Measurements from ENCODE around the gene VPS41.

Gene VPS41

DNA sequence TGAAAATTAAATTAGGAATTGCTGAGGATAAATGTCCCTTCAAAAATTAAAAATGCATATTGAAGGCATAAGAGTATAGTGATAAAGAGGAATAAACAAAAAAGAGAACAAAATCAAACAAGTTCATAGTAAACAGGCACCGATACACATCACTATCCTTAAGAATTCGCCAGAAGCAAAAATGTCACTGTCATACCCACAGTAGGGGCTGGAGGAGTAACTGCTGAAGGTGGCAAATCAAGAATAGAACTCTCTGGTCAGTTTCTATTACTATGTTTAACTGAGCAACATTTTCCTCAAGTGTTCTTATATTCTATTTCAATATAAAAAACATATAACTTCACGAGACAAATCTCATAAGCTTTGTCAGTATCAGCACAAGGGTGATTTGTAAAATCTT is 84.0 kb downstream of the VPS41 start:
- Histone ChIP-seq H4K91ac (ENCODE audit: low read depth, low read length, poor library complexity) (no peak overlapping the region), H2BK120ac (ENCODE audit: low read depth, low read length) (no peak overlapping the region), H3K27me3 (ENCODE audit: control insufficient read depth in 3 of 3, insufficient read depth in 3 of 3, low read depth in 1 of 3, low read length in 3 of 3) (no peaks in the 10 kb centered on the region), H2BK12ac (ENCODE audit: low read length) (no peak overlapping the region), H3K4me1 (ENCODE audit: control insufficient read depth in 2 of 2, insufficient read depth in 1 of 2, low read depth in 1 of 2, low read length in 2 of 2) (no peaks in the 10 kb centered on the region), H3K9me3 (replicated peaks in 1 of 2; ENCODE audit: control insufficient read depth in 2 of 2, insufficient read depth in 1 of 2, low read depth in 1 of 2, low read length in 2 of 2) (peaks cover 2 to 9% of the 10 kb centered on the region in 2 donors), H2BK15ac (ENCODE audit: low read length) (no peak overlapping the region), H3K4me2 (ENCODE audit: insufficient read depth, low read length, poor library complexity, severe bottlenecking) (no peak overlapping the region), H3K36me3 (replicated peaks in 1 of 2; ENCODE audit: control insufficient read depth in 2 of 2, insufficient read depth in 2 of 2, low read length in 2 of 2) (peaks cover 0 to 2% of the 10 kb centered on the region in 2 donors), H3K14ac (ENCODE audit: low read length) (no peak overlapping the region), H3K18ac (ENCODE audit: low read length) (no peak overlapping the region), H3K4me3 (ENCODE audit: low read length in 2 of 2) (no peak overlapping the region), H3K9ac (ENCODE audit: low read depth, low read length, poor library complexity) (no peak overlapping the region), H3K23ac (ENCODE audit: low read depth, low read length, poor library complexity) (no peak overlapping the region), H4K8ac (ENCODE audit: low read depth, low read length) (no peak overlapping the region), H3K27ac (replicated peaks; ENCODE audit: low read length) (no peak overlapping the region), H2AFZ (ENCODE audit: low read length) (no peak overlapping the region), H3K4ac (ENCODE audit: low read length) (no peak overlapping the region), H3K79me1 (ENCODE audit: low read depth, low read length) (no peaks in the 10 kb centered on the region), H2BK5ac (ENCODE audit: low read length) (no peak overlapping the region), H2AK5ac (ENCODE audit: low read depth, low read length) (no peak overlapping the region)
- WGBS, 2 donors (ENCODE audit: extremely low coverage in 2 of 2, insufficient read length in 2 of 2, insufficient replicate concordance in 1 of 2), result no CpG with 5 or more reads among the region's 3 CpGs
- DNase-seq (ENCODE audit: low spot score), result no peak

GRCh38 chr7:38822549-38822948 is 86.4 kb downstream of the VPS41 start:
- H2BK15ac ChIP-seq (ENCODE audit: low read length), result no peak overlapping the region
- H3K36me3 ChIP-seq (replicated peaks in 1 of 2; ENCODE audit: control insufficient read depth in 2 of 2, insufficient read depth in 2 of 2, low read length in 2 of 2), result peaks cover 2 to 9% of the 10 kb centered on the region in 2 donors
- no peak overlapping the region for H2AFZ ChIP-seq (ENCODE audit: low read length)
- H2BK12ac ChIP-seq (ENCODE audit: low read length), result no peak overlapping the region
- H3K79me1 ChIP-seq (ENCODE audit: low read depth, low read length), result no peaks in the 10 kb centered on the region
- no peak overlapping the region for H3K14ac ChIP-seq (ENCODE audit: low read length)
- no peak overlapping the region for H2BK5ac ChIP-seq (ENCODE audit: low read length)
- peaks cover 2 to 9% of the 10 kb centered on the region in 2 donors for H3K9me3 ChIP-seq (replicated peaks in 1 of 2; ENCODE audit: control insufficient read depth in 2 of 2, insufficient read depth in 1 of 2, low read depth in 1 of 2, low read length in 2 of 2)
- H3K27ac ChIP-seq (replicated peaks; ENCODE audit: low read length), result no peak overlapping the region
- no peak overlapping the region for H3K23ac ChIP-seq (ENCODE audit: low read depth, low read length, poor library complexity)
- no CpG with 5 or more reads among the region's 1 CpG for WGBS, 2 donors (ENCODE audit: extremely low coverage in 2 of 2, insufficient read length in 2 of 2, insufficient replicate concordance in 1 of 2)
- H2AK5ac ChIP-seq (ENCODE audit: low read depth, low read length), result no peak overlapping the region
- no peak overlapping the region for H2BK120ac ChIP-seq (ENCODE audit: low read depth, low read length)
- H3K4me2 ChIP-seq (ENCODE audit: insufficient read depth, low read length, poor library complexity, severe bottlenecking), result no peak overlapping the region
- no peaks in the 10 kb centered on the region for H3K27me3 ChIP-seq (ENCODE audit: control insufficient read depth in 3 of 3, insufficient read depth in 3 of 3, low read depth in 1 of 3, low read length in 3 of 3)
- no peak overlapping the region for H4K8ac ChIP-seq (ENCODE audit: low read depth, low read length)
- H3K4me3 ChIP-seq (ENCODE audit: low read length in 2 of 2), result no peak overlapping the region
- H3K18ac ChIP-seq (ENCODE audit: low read length), result no peak overlapping the region
- H3K9ac ChIP-seq (ENCODE audit: low read depth, low read length, poor library complexity), result no peak overlapping the region
- no peak overlapping the region for H3K4ac ChIP-seq (ENCODE audit: low read length)
- no peaks in the 10 kb centered on the region for H3K4me1 ChIP-seq (ENCODE audit: control insufficient read depth in 2 of 2, insufficient read depth in 1 of 2, low read depth in 1 of 2, low read length in 2 of 2)
- DNase-seq (ENCODE audit: low spot score), result no peak
- no peak overlapping the region for H4K91ac ChIP-seq (ENCODE audit: low read depth, low read length, poor library complexity)

DNA sequence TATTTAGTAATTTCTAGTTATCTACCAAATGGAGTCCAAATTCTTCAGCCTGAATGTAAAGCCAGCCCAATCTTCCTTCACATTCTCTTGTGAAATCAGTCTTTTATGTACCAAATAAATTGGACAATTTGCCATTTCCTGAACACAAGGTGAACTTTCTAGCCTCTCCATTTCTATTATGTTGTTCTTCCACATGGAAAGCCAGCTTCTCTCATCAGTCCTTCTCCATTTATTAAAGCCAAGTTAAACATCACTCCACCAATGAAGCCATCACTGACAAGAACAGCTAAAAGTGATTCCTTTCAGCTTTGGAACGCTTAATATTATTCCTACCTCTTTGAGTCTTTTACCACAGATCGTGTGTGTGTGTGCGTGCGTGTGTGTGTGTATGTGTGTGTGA is 88.4 kb downstream of the VPS41 start:
- Histone ChIP-seq H4K8ac (ENCODE audit: low read depth, low read length) (no peak overlapping the region), H3K4ac (ENCODE audit: low read length) (no peak overlapping the region), H3K18ac (ENCODE audit: low read length) (no peak overlapping the region), H2BK120ac (ENCODE audit: low read depth, low read length) (no peak overlapping the region), H3K4me2 (ENCODE audit: insufficient read depth, low read length, poor library complexity, severe bottlenecking) (no peak overlapping the region), H2AK5ac (ENCODE audit: low read depth, low read length) (no peak overlapping the region), H3K27me3 (ENCODE audit: control insufficient read depth in 3 of 3, insufficient read depth in 3 of 3, low read depth in 1 of 3, low read length in 3 of 3) (no peaks in the 10 kb centered on the region), H3K9me3 (replicated peaks in 1 of 2; ENCODE audit: control insufficient read depth in 2 of 2, insufficient read depth in 1 of 2, low read depth in 1 of 2, low read length in 2 of 2) (peaks cover 2 to 9% of the 10 kb centered on the region in 2 donors), H3K14ac (ENCODE audit: low read length) (no peak overlapping the region), H2BK15ac (ENCODE audit: low read length) (no peak overlapping the region), H2BK12ac (ENCODE audit: low read length) (no peak overlapping the region), H4K91ac (ENCODE audit: low read depth, low read length, poor library complexity) (no peak overlapping the region), H2BK5ac (ENCODE audit: low read length) (no peak overlapping the region), H3K23ac (ENCODE audit: low read depth, low read length, poor library complexity) (no peak overlapping the region), H3K27ac (replicated peaks; ENCODE audit: low read length) (no peak overlapping the region), H2AFZ (ENCODE audit: low read length) (no peak overlapping the region), H3K4me3 (ENCODE audit: low read length in 2 of 2) (no peak overlapping the region), H3K36me3 (replicated peaks in 1 of 2; ENCODE audit: control insufficient read depth in 2 of 2, insufficient read depth in 2 of 2, low read length in 2 of 2) (peaks cover 2 to 15% of the 10 kb centered on the region in 2 donors), H3K9ac (ENCODE audit: low read depth, low read length, poor library complexity) (no peak overlapping the region), H3K79me1 (ENCODE audit: low read depth, low read length) (no peaks in the 10 kb centered on the region), H3K4me1 (ENCODE audit: control insufficient read depth in 2 of 2, insufficient read depth in 1 of 2, low read depth in 1 of 2, low read length in 2 of 2) (no peaks in the 10 kb centered on the region)
- DNase-seq (ENCODE audit: low spot score), result no peak
- WGBS, 2 donors (ENCODE audit: extremely low coverage in 2 of 2, insufficient read length in 2 of 2, insufficient replicate concordance in 1 of 2), result no CpG with 5 or more reads among the region's 4 CpGs

GRCh38 chr7:38819463-38819862 is 89.5 kb downstream of the VPS41 start:
- Histone ChIP-seq H3K18ac (ENCODE audit: low read length) (no peak overlapping the region), H2AK5ac (ENCODE audit: low read depth, low read length) (no peak overlapping the region), H3K23ac (ENCODE audit: low read depth, low read length, poor library complexity) (no peak overlapping the region), H2BK120ac (ENCODE audit: low read depth, low read length) (no peak overlapping the region), H2BK5ac (ENCODE audit: low read length) (no peak overlapping the region), H3K27ac (replicated peaks; ENCODE audit: low read length) (no peak overlapping the region), H3K27me3 (ENCODE audit: control insufficient read depth in 3 of 3, insufficient read depth in 3 of 3, low read depth in 1 of 3, low read length in 3 of 3) (no peaks in the 10 kb centered on the region), H3K9me3 (replicated peaks in 1 of 2; ENCODE audit: control insufficient read depth in 2 of 2, insufficient read depth in 1 of 2, low read depth in 1 of 2, low read length in 2 of 2) (peaks cover 2 to 9% of the 10 kb centered on the region in 2 donors), H3K9ac (ENCODE audit: low read depth, low read length, poor library complexity) (no peak overlapping the region), H4K91ac (ENCODE audit: low read depth, low read length, poor library complexity) (no peak overlapping the region), H2BK15ac (ENCODE audit: low read length) (no peak overlapping the region), H3K36me3 (replicated peaks in 1 of 2; ENCODE audit: control insufficient read depth in 2 of 2, insufficient read depth in 2 of 2, low read length in 2 of 2) (peaks cover 2 to 15% of the 10 kb centered on the region in 2 donors), H3K4me3 (ENCODE audit: low read length in 2 of 2) (no peak overlapping the region), H3K4me1 (ENCODE audit: control insufficient read depth in 2 of 2, insufficient read depth in 1 of 2, low read depth in 1 of 2, low read length in 2 of 2) (no peaks in the 10 kb centered on the region), H3K4me2 (ENCODE audit: insufficient read depth, low read length, poor library complexity, severe bottlenecking) (no peak overlapping the region), H3K14ac (ENCODE audit: low read length) (no peak overlapping the region), H4K8ac (ENCODE audit: low read depth, low read length) (no peak overlapping the region), H2AFZ (ENCODE audit: low read length) (no peak overlapping the region), H3K79me1 (ENCODE audit: low read depth, low read length) (no peaks in the 10 kb centered on the region), H2BK12ac (ENCODE audit: low read length) (no peak overlapping the region), H3K4ac (ENCODE audit: low read length) (no peak overlapping the region)
- no CpG with 5 or more reads among the region's 2 CpGs for WGBS, 2 donors (ENCODE audit: extremely low coverage in 2 of 2, insufficient read length in 2 of 2, insufficient replicate concordance in 1 of 2)
- DNase-seq (ENCODE audit: low spot score), result no peak

Data from neuronal stem cell (in vitro differentiated cells).